OCI-LY1 (cell line): ENCODE results near the gene PLEK.
A peak's percentile ranks its signal among the peaks of the same experiment; 100 is the strongest.

Source experiments
- H2AFZ ChIP-seq: fragments of 200-600 bp; sonication (generic), shearing (Covaris generic); 2 replicates; pipeline ENCODE4 v1.6.0; 2014; ENCODE audit warnings: antibody characterized with exemption, mild to moderate bottlenecking, low read length
- H3F3A ChIP-seq: fragments of 200-600 bp; sonication (generic), shearing (Covaris generic); 2 replicates; pipeline ENCODE4 v1.6.0; 2014; ENCODE audit warnings: mild to moderate bottlenecking, antibody characterized with exemption, low read length, moderate library complexity; ENCODE audit not compliant: insufficient read depth
- H3K27ac ChIP-seq: fragments of 200-600 bp; sonication (generic); 2 replicates; pipeline ENCODE4 v1.5.1; 2014; ENCODE audit warnings: low read length, mixed run types, mild to moderate bottlenecking, low read depth; ENCODE audit not compliant: poor library complexity, severe bottlenecking
- H3K27me3 ChIP-seq: fragments of 200-600 bp; sonication (generic); 2 replicates; pipeline ENCODE4 v1.6.0; 2014; ENCODE audit warnings: antibody characterized with exemption, mild to moderate bottlenecking, low read length, moderate library complexity; ENCODE audit not compliant: insufficient read depth
- H3K36me3 ChIP-seq: fragments of 200-600 bp; sonication (generic); 2 replicates; pipeline ENCODE4 v1.6.1; 2014; ENCODE audit warnings: mild to moderate bottlenecking, antibody characterized with exemption, low read length, moderate library complexity, mixed read lengths; ENCODE audit not compliant: insufficient read depth
- H3K4me1 ChIP-seq: fragments of 200-600 bp; sonication (generic); 2 replicates; pipeline ENCODE4 v1.5.1; 2014; ENCODE audit warnings: mild to moderate bottlenecking, low read length, moderate library complexity; ENCODE audit not compliant: insufficient read depth, severe bottlenecking
- H3K4me2 ChIP-seq: fragments of 200-600 bp; sonication (generic), shearing (Covaris generic); 2 replicates; pipeline ENCODE4 v1.6.1; 2014; ENCODE audit warnings: low read length
- H3K4me3 ChIP-seq: fragments of 200-600 bp; sonication (generic); 2 replicates; pipeline ENCODE4 v1.5.1; 2014; ENCODE audit warnings: low read length, low read depth, mild to moderate bottlenecking, mixed read lengths; ENCODE audit not compliant: poor library complexity, severe bottlenecking
- H3K79me2 ChIP-seq: fragments of 200-600 bp; shearing (Covaris generic); 2 replicates; pipeline ENCODE4 v1.6.1; 2016; ENCODE audit warnings: mixed run types, low read length, mixed read lengths; ENCODE audit not compliant: insufficient read depth
- H3K9ac ChIP-seq: fragments of 200-600 bp; sonication (generic), shearing (Covaris generic); 2 replicates; pipeline ENCODE4 v1.6.1; 2014; ENCODE audit warnings: mild to moderate bottlenecking, low read length, mixed read lengths
- H3K9me2 ChIP-seq: fragments of 200-600 bp; sonication (generic), shearing (Covaris generic); 2 replicates; pipeline ENCODE4 v1.6.1; 2014; ENCODE audit warnings: low read depth, mild to moderate bottlenecking, low read length, mixed read lengths
- H3K9me3 ChIP-seq: fragments of 200-600 bp; shearing (Covaris generic); 2 replicates; pipeline ENCODE4 v1.6.1; 2014; ENCODE audit warnings: low read length, mixed read lengths
- H4K20me1 ChIP-seq: fragments of 200-600 bp; sonication (generic), shearing (Covaris generic); 2 replicates; pipeline ENCODE4 v1.6.0; 2016; ENCODE audit warnings: mild to moderate bottlenecking, low read length; ENCODE audit not compliant: insufficient read depth
- EZH2 ChIP-seq: fragments of 200-600 bp; sonication (generic), shearing (Covaris generic); IDR thresholded peaks from 2 replicates; pipeline ENCODE4 v1.8.0; 2017; ENCODE audit warnings: borderline replicate concordance, mixed run types, mild to moderate bottlenecking, antibody characterized with exemption, low read length, moderate library complexity, mixed read lengths
- TF ChIP-seq, protein P1 (sequence below): fragments of 200-600 bp; sonication (generic), shearing (Covaris generic); IDR thresholded peaks from 2 replicates; pipeline ENCODE4 v1.5.1; 2017; ENCODE audit warnings: mild to moderate bottlenecking, antibody characterized with exemption, low read length, moderate library complexity, mixed read lengths

PLEK gene

DNA sequence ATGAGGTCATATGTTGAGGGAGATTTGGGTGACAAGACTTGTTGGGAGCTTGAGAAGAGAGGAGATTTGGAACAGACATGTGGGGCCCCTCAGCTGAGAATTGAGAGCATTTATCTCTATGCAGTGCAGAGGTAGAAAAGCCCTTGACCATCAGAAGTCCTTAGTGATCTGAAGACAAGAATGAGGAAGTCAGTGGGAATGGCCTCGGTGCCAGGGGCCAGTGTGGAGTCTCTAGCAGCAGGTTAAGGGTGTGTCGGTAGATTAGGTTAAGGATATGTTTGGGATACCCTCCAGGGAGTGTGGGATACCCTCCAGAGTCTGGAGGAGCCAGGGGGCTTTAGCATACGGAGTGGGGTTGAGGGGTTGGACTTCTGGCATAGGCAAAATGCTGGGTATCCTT lies 60.4 kb downstream of the PLEK start:
- no peaks in the 10 kb centered on the region for H3K79me2 ChIP-seq
- no peaks in the 10 kb centered on the region for H4K20me1 ChIP-seq
- no peaks in the 10 kb centered on the region for H3K36me3 ChIP-seq
- no peaks in the 10 kb centered on the region for H3K9me3 ChIP-seq
- H3K27me3 ChIP-seq, result no peaks in the 10 kb centered on the region
- no peak overlapping the region for H3K9ac ChIP-seq
- H3K4me2 ChIP-seq, result no peak overlapping the region
- TF ChIP-seq, protein P1, sequence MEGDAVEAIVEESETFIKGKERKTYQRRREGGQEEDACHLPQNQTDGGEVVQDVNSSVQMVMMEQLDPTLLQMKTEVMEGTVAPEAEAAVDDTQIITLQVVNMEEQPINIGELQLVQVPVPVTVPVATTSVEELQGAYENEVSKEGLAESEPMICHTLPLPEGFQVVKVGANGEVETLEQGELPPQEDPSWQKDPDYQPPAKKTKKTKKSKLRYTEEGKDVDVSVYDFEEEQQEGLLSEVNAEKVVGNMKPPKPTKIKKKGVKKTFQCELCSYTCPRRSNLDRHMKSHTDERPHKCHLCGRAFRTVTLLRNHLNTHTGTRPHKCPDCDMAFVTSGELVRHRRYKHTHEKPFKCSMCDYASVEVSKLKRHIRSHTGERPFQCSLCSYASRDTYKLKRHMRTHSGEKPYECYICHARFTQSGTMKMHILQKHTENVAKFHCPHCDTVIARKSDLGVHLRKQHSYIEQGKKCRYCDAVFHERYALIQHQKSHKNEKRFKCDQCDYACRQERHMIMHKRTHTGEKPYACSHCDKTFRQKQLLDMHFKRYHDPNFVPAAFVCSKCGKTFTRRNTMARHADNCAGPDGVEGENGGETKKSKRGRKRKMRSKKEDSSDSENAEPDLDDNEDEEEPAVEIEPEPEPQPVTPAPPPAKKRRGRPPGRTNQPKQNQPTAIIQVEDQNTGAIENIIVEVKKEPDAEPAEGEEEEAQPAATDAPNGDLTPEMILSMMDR, result no peak
- TF ChIP-seq EZH2, result no peak
- no peak overlapping the region for H3K4me3 ChIP-seq
- no peak overlapping the region for H2AFZ ChIP-seq
- H3K4me1 ChIP-seq, result peaks cover 55% of the 10 kb centered on the region
- no peaks in the 10 kb centered on the region for H3K9me2 ChIP-seq
- H3K27ac ChIP-seq, result peak overlapping the region; percentile 72
- no peaks in the 10 kb centered on the region for H3F3A ChIP-seq

- no peak overlapping the region for H3K4me3 ChIP-seq
- no peaks in the 10 kb centered on the region for H3K27me3 ChIP-seq
- H3K9me3 ChIP-seq, result no peaks in the 10 kb centered on the region
- no peak for TF ChIP-seq EZH2
- H3K4me2 ChIP-seq, result peak overlapping the region; percentile 41
- H3K27ac ChIP-seq, result peak overlapping the region; percentile 91
- H3K4me1 ChIP-seq, result peaks cover 55% of the 10 kb centered on the region
- no peaks in the 10 kb centered on the region for H3F3A ChIP-seq
- no peaks in the 10 kb centered on the region for H4K20me1 ChIP-seq
- no peaks in the 10 kb centered on the region for H3K36me3 ChIP-seq
- H2AFZ ChIP-seq, result no peak overlapping the region
- no peaks in the 10 kb centered on the region for H3K79me2 ChIP-seq
- no peaks in the 10 kb centered on the region for H3K9me2 ChIP-seq
- no peak overlapping the region; the same call in 1 of the 2 replicates for H3K9ac ChIP-seq
These were observed 61.4 kb downstream of the PLEK start for GRCh38 chr2:68426446-68426845.

- Histone ChIP-seq H3K79me2 (no peaks in the 10 kb centered on the region), H3K36me3 (no peaks in the 10 kb centered on the region), H3K9me3 (peaks cover 2% of the 10 kb centered on the region; the same call in 1 of the 2 replicates), H3K9me2 (no peaks in the 10 kb centered on the region), H3K4me3 (peak overlapping the region; percentile 21), H3K4me1 (peaks cover 55% of the 10 kb centered on the region), H3K27me3 (no peaks in the 10 kb centered on the region), H3F3A (no peaks in the 10 kb centered on the region), H2AFZ (peak overlapping the region; percentile 62), H3K27ac (peak overlapping the region; percentile 91), H3K4me2 (peak overlapping the region; percentile 41), H4K20me1 (no peaks in the 10 kb centered on the region), H3K9ac (peak overlapping the region; percentile 40)
- no peak for TF ChIP-seq EZH2
- TF ChIP-seq, protein P1, result no peak
These were observed 61.9 kb downstream of the PLEK start for GRCh38 chr2:68426848-68427579.
